HepG2 (cell line): Measurements from ENCODE around the gene GPR17. TPM values are rescaled to one million over a fixed set of nuclear protein-coding genes. Genes with fewer than 3 reads are reported as not detected.
A peak's percentile ranks its signal among the peaks of the same experiment; 100 is the strongest.

Experiments used
- ATAC-seq: fragments of 200-7000 bp; cut with Tn5 transposase; 3 replicates; pipeline ENCODE4 v1.9.1; 2020; ENCODE audit warnings: mild to moderate bottlenecking, moderate library complexity
- BruUV-seq: library from RNA; stranded (reverse); fragments of 400-500 nt; replicated peaks from 2 replicates; lab custom pipeline; 2021; lab: Mats Ljungman, UMichigan
- CTCF ChIA-PET: fragments of 300-600 bp; formaldehyde crosslinking; extraction: SDS; loops from one replicate; lab custom pipeline; 2021; ENCODE audit warnings: low total read pairs, inconsistent platforms, low intra/inter-chr PET ratio; lab: Yijun Ruan, JAX
- POLR2A ChIA-PET: fragments of 350-600 bp; sonication (Branson Sonifier 250); formaldehyde crosslinking; loops from one replicate; lab custom pipeline; 2020; ENCODE audit warnings: antibody characterized with exemption, inconsistent platforms; lab: Yijun Ruan, JAX
- DNase-seq: peaks from one replicate; pipeline ENCODE4 v3.0.0-alpha.2; 2015; ENCODE audit warnings: low spot score
- FAIRE-seq: peaks from 3 replicates; lab custom pipeline; 2011; peaks lifted over from hg19 to GRCh38; lab: Jason Lieb, UNC
- H2AFZ ChIP-seq: one replicate; pipeline ENCODE4 v1.6.1; 2011; ENCODE audit warnings: low read length, inconsistent platforms
- H3K27ac ChIP-seq: fragments of 300-600 bp; 3 replicates; pipeline ENCODE4 v1.8.0; 2011; ENCODE audit warnings: mixed run types, mild to moderate bottlenecking, mixed read lengths, low read length, inconsistent platforms; ENCODE audit not compliant: insufficient read depth; ENCODE audit errors: extremely low read length
- H3K27me3 ChIP-seq, 2 experiments: fragments of 200-600 bp in 1 of 2; 2 replicates in 1 of 2; 3 replicates in 1 of 2; pipeline versions ENCODE4 v1.6.0 to v1.8.0; 2011; ENCODE audit warnings: low read length in 2 of 2, mild to moderate bottlenecking in 2 of 2, moderate library complexity in 2 of 2, inconsistent platforms in 1 of 2; ENCODE audit not compliant: insufficient read depth in 2 of 2, control insufficient read depth in 1 of 2
- H3K36me3 ChIP-seq, 2 experiments: fragments of 200-600 bp in 1 of 2; replicated peaks in 1 of 2; 2 replicates in 1 of 2; 3 replicates in 1 of 2; pipeline versions ENCODE4 v1.5.1 to v1.8.0; 2011; ENCODE audit warnings: low read length in 2 of 2, inconsistent platforms in 1 of 2; ENCODE audit not compliant: insufficient read depth in 2 of 2, control insufficient read depth in 1 of 2
- H3K4me1 ChIP-seq: 2 replicates; pipeline ENCODE4 v1.5.1; 2012; ENCODE audit warnings: low read length, inconsistent platforms; ENCODE audit not compliant: insufficient read depth
- H3K4me2 ChIP-seq: 2 replicates; pipeline ENCODE4 v1.6.0; 2011; ENCODE audit warnings: low read depth, low read length, inconsistent platforms
- H3K4me3 ChIP-seq, 3 experiments: fragments of 200-600 bp in 1 of 3; sonication (generic), shearing (Covaris generic) in 1 of 3; replicated peaks in 1 of 3; 2 replicates each; pipeline ENCODE4 v1.5.1; 2011 to 2016; ENCODE audit warnings: low read length in 3 of 3, inconsistent platforms in 2 of 3, low read depth in 2 of 3, mild to moderate bottlenecking in 2 of 3, control low read depth in 1 of 3, mixed read lengths in 1 of 3; ENCODE audit not compliant: insufficient read depth in 1 of 3
- H3K79me2 ChIP-seq: one replicate; pipeline ENCODE4 v1.6.1; 2011; ENCODE audit warnings: low read length, inconsistent platforms; ENCODE audit not compliant: insufficient read depth
- H3K9ac ChIP-seq: 2 replicates; pipeline ENCODE4 v1.6.0; 2011; ENCODE audit warnings: mild to moderate bottlenecking, low read depth, low read length, inconsistent platforms; ENCODE audit not compliant: insufficient read depth
- H3K9me3 ChIP-seq: 2 replicates; pipeline ENCODE4 v1.5.1; 2012; ENCODE audit warnings: mild to moderate bottlenecking, low read length
- H4K20me1 ChIP-seq: 2 replicates; pipeline ENCODE4 v1.6.0; 2011; ENCODE audit warnings: inconsistent platforms, mild to moderate bottlenecking, low read length, moderate library complexity; ENCODE audit not compliant: insufficient read depth
- ATM ChIP-seq: fragments of 450-650 bp; IDR thresholded peaks from 2 replicates; pipeline ENCODE4 v1.7.1; 2017; ENCODE audit warnings: mild to moderate bottlenecking, borderline replicate concordance
- CEBPB ChIP-seq: IDR thresholded peaks from 2 replicates; pipeline ENCODE4 v1.6.1; 2011; ENCODE audit warnings: low read depth, low read length, improper control_type of control experiment, borderline replicate concordance
- CEBPG ChIP-seq: IDR thresholded peaks from 2 replicates; pipeline ENCODE4 v1.6.1; 2016
- CENPT ChIP-seq: sonication (generic); formaldehyde crosslinking; IDR thresholded peaks from 2 replicates; pipeline ENCODE4 v1.8.0; 2022; ENCODE audit warnings: low read depth, mild to moderate bottlenecking, moderate library complexity, missing genetic modification reagents
- MTA1 ChIP-seq: sonication (generic); formaldehyde crosslinking; IDR thresholded peaks from 2 replicates; pipeline ENCODE4 v1.4.0; 2020; ENCODE audit warnings: missing genetic modification reagents, mild to moderate bottlenecking, borderline replicate concordance
- SOX13 ChIP-seq, 3 experiments: fragments of 450-650 bp in 1 of 3; sonication (generic) in 1 of 3; formaldehyde crosslinking in 1 of 3; IDR thresholded peaks in 2 of 3; conservative IDR thresholded peaks in 1 of 3; 2 replicates each; pipeline versions ENCODE4 v1.5.0 to v1.6.1; 2016 to 2020; ENCODE audit warnings: antibody characterized with exemption in 1 of 3, mild to moderate bottlenecking in 1 of 3, missing compliant biosample characterization in 1 of 3, missing genetic modification reagents in 1 of 3, moderate library complexity in 1 of 3
- SPEN ChIP-seq: sonication (generic); formaldehyde crosslinking; IDR thresholded peaks from 2 replicates; pipeline ENCODE4 v1.5.1; 2020; ENCODE audit warnings: low read depth, mild to moderate bottlenecking, missing genetic modification reagents
- TAF15 ChIP-seq: fragments of 200-400 bp; formaldehyde crosslinking; IDR thresholded peaks from one replicate; pipeline ENCODE4 v1.6.1; 2018; ENCODE audit warnings: mild to moderate bottlenecking, low read depth, low read length; ENCODE audit not compliant: poor library complexity, severe bottlenecking
- ZNF350 ChIP-seq: sonication (generic); formaldehyde crosslinking; IDR thresholded peaks from 2 replicates; pipeline ENCODE4 v1.4.0; 2020; ENCODE audit warnings: mild to moderate bottlenecking, low read depth, missing genetic modification reagents, borderline replicate concordance
- ZNF556 ChIP-seq: sonication (generic); formaldehyde crosslinking; IDR thresholded peaks from 2 replicates; pipeline ENCODE4 v1.4.0; 2020; ENCODE audit warnings: mild to moderate bottlenecking, missing genetic modification reagents, borderline replicate concordance
- WGBS: methylation state at CpG from one replicate; pipeline ENCODE4 v1.1.6; 2017; ENCODE audit warnings: low lambda C conversion rate; 5-methylcytosine and 5-hydroxymethylcytosine counted together
- in situ Hi-C: cut with HindIII; loops from 2 replicates; pipeline ENCODE4 v1.10.0; 2017; ENCODE audit warnings: low pct_unique_long_range_greater_than_20kb; ENCODE audit not compliant: extremely low pct_ligation_motif_present
- intact Hi-C: fragments of 100-400 bp; cut with micrococcal nuclease; formaldehyde crosslinking; loops from one replicate; pipeline ENCODE4 v1.10.0; 2022; ENCODE audit not compliant: unreplicated experiment
- polyA plus RNA-seq, 8 experiments: library from polyadenylated mRNA; depleted of rRNA in 3 of 8; stranded (reverse) in 7 of 8; unstranded in 1 of 8; fragments of >200 nt; fragmentation: Illumina TruSeq in 4 of 8; extraction: Trizol in 4 of 8; gene quantifications; 2 replicates each; pipeline versions ENCODE4 v1.2.1 to v1.2.3, GENCODE V29; 2011 to 2016; ENCODE audit warnings: low read depth in 4 of 8, missing spikeins in 1 of 8, mixed read lengths in 1 of 8; ENCODE audit not compliant: insufficient read depth in 1 of 8
- total RNA-seq, 5 experiments: library from RNA; depleted of rRNA; stranded (reverse); fragments of >200 nt; fragmentation: Illumina TruSeq; extraction: Trizol; gene quantifications; 2 replicates each; pipeline ENCODE4 v1.2.3, GENCODE V29; 2016; ENCODE audit warnings: low read depth in 1 of 5
- TF ChIP-seq, protein P1 (sequence below), 2 experiments: fragments of 450-650 bp in 1 of 2; sonication (generic) in 1 of 2; formaldehyde crosslinking; IDR thresholded peaks; 2 replicates each; pipeline versions ENCODE4 v1.5.0 to v1.8.0; 2020 to 2022; ENCODE audit warnings: mild to moderate bottlenecking in 1 of 2, missing genetic modification reagents in 1 of 2
- TF ChIP-seq, protein P2 (sequence below): IDR thresholded peaks from 2 replicates; pipeline ENCODE4 v1.6.1; 2018; ENCODE audit warnings: missing genetic modification reagents, mild to moderate bottlenecking, missing compliant biosample characterization

Gene GPR17
- total and polyA plus RNA-seq, 2 of the 13 experiments (the other 11 are each of a cell fraction or from before 2014, with no cell fraction given): not detected

- TF ChIP-seq SPEN: no peak
- no peak for TF ChIP-seq ATM
- Histone ChIP-seq H3K9ac (no peak overlapping the region), H3K27ac (no peak overlapping the region), H3K4me3 (no peak overlapping the region), H3K27me3 (peaks cover 3 to 65% of the 10 kb centered on the region in 2 experiments), H3K36me3 (no peaks in the 10 kb centered on the region), H3K4me1 (peaks cover 14% of the 10 kb centered on the region), H3K9me3 (no peaks in the 10 kb centered on the region), H4K20me1 (no peaks in the 10 kb centered on the region), H3K79me2 (no peaks in the 10 kb centered on the region), H3K4me2 (no peak overlapping the region), H2AFZ (no peak overlapping the region)
- WGBS: 40% methylated on average over 6 of the region's 6 CpGs
- no peak for ATAC-seq
- CTCF ChIA-PET: no interaction called here
- POLR2A ChIA-PET: no interaction called here
- intact Hi-C loops (no loop called here), in situ Hi-C loops (no loop called here)
- BruUV-seq: no TSS peak
- no peak for FAIRE-seq
- DNase-seq: no peak
Observed at GRCh38 chr2:127658146-127658545, 12.2 kb downstream of the GPR17 start.

GRCh38 chr2:127658641-127659407 is 12.9 kb downstream of the GPR17 start:
- Histone ChIP-seq H3K36me3 (no peaks in the 10 kb centered on the region), H3K79me2 (no peaks in the 10 kb centered on the region), H3K9ac (no peak overlapping the region), H2AFZ (no peak overlapping the region), H3K4me1 (peaks cover 14% of the 10 kb centered on the region), H3K9me3 (no peaks in the 10 kb centered on the region), H4K20me1 (no peaks in the 10 kb centered on the region), H3K4me3 (no peak overlapping the region), H3K27me3 (peaks cover 4 to 65% of the 10 kb centered on the region in 2 experiments), H3K27ac (no peak overlapping the region), H3K4me2 (no peak overlapping the region)
- FAIRE-seq (no peak), ATAC-seq (no peak), DNase-seq (no peak)
- no TSS peak for BruUV-seq
- POLR2A ChIA-PET: no interaction called here
- 52% methylated on average over 18 of the region's 20 CpGs for WGBS
- intact Hi-C loops (no loop called here), in situ Hi-C loops (no loop called here)
- CTCF ChIA-PET: no interaction called here
- TF ChIP-seq MTA1 (0 out of 2 replicates have a peak, but pooled peaks have one; percentile 22), TAF15 (no peak), CEBPB (peak; percentile 90), SOX13 (IDR thresholded peaks at IDR 0.05) (no peak), SOX13 (CRISPR knock-in tag; conservative IDR thresholded peaks at IDR 0.05 in 1 of 2, IDR thresholded peaks at IDR 0.05 in 1 of 2) (no peak), ZNF350 (CRISPR knock-in tag) (no peak), CENPT (CRISPR knock-in tag) (no peak), CEBPG (CRISPR knock-in tag) (peak; percentile 36; the same call in 1 of the 2 replicates), ZNF556 (CRISPR knock-in tag) (no peak)
- TF ChIP-seq, protein P1, sequence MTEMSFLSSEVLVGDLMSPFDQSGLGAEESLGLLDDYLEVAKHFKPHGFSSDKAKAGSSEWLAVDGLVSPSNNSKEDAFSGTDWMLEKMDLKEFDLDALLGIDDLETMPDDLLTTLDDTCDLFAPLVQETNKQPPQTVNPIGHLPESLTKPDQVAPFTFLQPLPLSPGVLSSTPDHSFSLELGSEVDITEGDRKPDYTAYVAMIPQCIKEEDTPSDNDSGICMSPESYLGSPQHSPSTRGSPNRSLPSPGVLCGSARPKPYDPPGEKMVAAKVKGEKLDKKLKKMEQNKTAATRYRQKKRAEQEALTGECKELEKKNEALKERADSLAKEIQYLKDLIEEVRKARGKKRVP (CRISPR knock-in tag; IDR thresholded peaks at IDR 0.05): peak in 1 of 2 experiments; percentile 70; a peak in 2 of 4 replicates
- TF ChIP-seq, protein P2, sequence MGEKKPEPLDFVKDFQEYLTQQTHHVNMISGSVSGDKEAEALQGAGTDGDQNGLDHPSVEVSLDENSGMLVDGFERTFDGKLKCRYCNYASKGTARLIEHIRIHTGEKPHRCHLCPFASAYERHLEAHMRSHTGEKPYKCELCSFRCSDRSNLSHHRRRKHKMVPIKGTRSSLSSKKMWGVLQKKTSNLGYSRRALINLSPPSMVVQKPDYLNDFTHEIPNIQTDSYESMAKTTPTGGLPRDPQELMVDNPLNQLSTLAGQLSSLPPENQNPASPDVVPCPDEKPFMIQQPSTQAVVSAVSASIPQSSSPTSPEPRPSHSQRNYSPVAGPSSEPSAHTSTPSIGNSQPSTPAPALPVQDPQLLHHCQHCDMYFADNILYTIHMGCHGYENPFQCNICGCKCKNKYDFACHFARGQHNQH (CRISPR knock-in tag): no peak
